HepG2 (cell line): ENCODE results near the gene CDK6.

ENCODE experiments used
- ATF7-NPFF ChIP-seq: sonication (generic); formaldehyde crosslinking; IDR thresholded peaks from 2 replicates; pipeline ENCODE4 v1.8.1; 2023; ENCODE audit warnings: mild to moderate bottlenecking, low read depth, missing genetic modification reagents, moderate library complexity
- CTCF ChIP-seq: sonication (generic); formaldehyde crosslinking; IDR thresholded peaks from 2 replicates; pipeline ENCODE4 v1.5.0; 2020; ENCODE audit warnings: mild to moderate bottlenecking, missing genetic modification reagents, moderate library complexity
- HMGXB4 ChIP-seq, 2 experiments: sonication (generic) in 1 of 2; formaldehyde crosslinking in 1 of 2; IDR thresholded peaks; 2 replicates each; pipeline versions ENCODE4 v1.4.0 to v1.6.1; 2018 to 2020; ENCODE audit warnings: missing genetic modification reagents in 2 of 2, borderline replicate concordance in 1 of 2, low read depth in 1 of 2, mild to moderate bottlenecking in 1 of 2, missing biosample characterization in 1 of 2
- HNF4G ChIP-seq, 2 experiments: sonication (generic) in 1 of 2; formaldehyde crosslinking in 1 of 2; IDR thresholded peaks; 2 replicates each; pipeline versions ENCODE4 v1.4.0 to v1.6.1; 2011 to 2020; ENCODE audit warnings: borderline replicate concordance in 2 of 2, low read depth in 2 of 2, mild to moderate bottlenecking in 2 of 2, low read length in 1 of 2, missing genetic modification reagents in 1 of 2, moderate library complexity in 1 of 2
- JUNB ChIP-seq: sonication (generic); formaldehyde crosslinking; IDR thresholded peaks from 2 replicates; pipeline ENCODE4 v1.8.0; 2022; ENCODE audit warnings: missing genetic modification reagents, mild to moderate bottlenecking, borderline replicate concordance
- POLR2A ChIP-seq, 2 experiments: IDR thresholded peaks; 2 replicates each; pipeline ENCODE4 v1.6.1; 2011; ENCODE audit warnings: low read depth in 2 of 2, low read length in 2 of 2, mild to moderate bottlenecking in 1 of 2, moderate library complexity in 1 of 2; ENCODE audit not compliant: insufficient read depth in 1 of 2
- SMAD3 ChIP-seq: sonication (generic); formaldehyde crosslinking; IDR thresholded peaks from 2 replicates; pipeline ENCODE4 v1.4.0; 2020; ENCODE audit warnings: missing genetic modification reagents
- TBP ChIP-seq: sonication (generic); formaldehyde crosslinking; IDR thresholded peaks from 2 replicates; pipeline ENCODE4 v1.5.0; 2020; ENCODE audit warnings: missing genetic modification reagents
- ZBTB26 ChIP-seq: IDR thresholded peaks from 2 replicates; pipeline ENCODE4 v1.6.1; 2016; ENCODE audit warnings: missing compliant biosample characterization, missing genetic modification reagents, borderline replicate concordance
- ZNF639 ChIP-seq: conservative IDR thresholded peaks from 2 replicates; pipeline ENCODE4 v1.6.1; 2018; ENCODE audit warnings: missing genetic modification reagents

- TF ChIP-seq ATF7-NPFF (CRISPR knock-in tag) (no peak), POLR2A (IDR thresholded peaks at IDR 0.05; ENCODE audit: insufficient read depth in 1 of 2, low read depth in 2 of 2, low read length in 2 of 2) (no peak), ZNF639 (CRISPR knock-in tag) (no peak), CTCF (CRISPR knock-in tag) (no peak), SMAD3 (CRISPR knock-in tag) (no peak), HMGXB4 (CRISPR knock-in tag; IDR thresholded peaks at IDR 0.05; ENCODE audit: borderline replicate concordance in 1 of 2, low read depth in 1 of 2) (no peak), TBP (no peak), HNF4G (IDR thresholded peaks at IDR 0.05; ENCODE audit: borderline replicate concordance, low read depth, low read length) (no peak), HNF4G (CRISPR knock-in tag; IDR thresholded peaks at IDR 0.05; ENCODE audit: borderline replicate concordance, low read depth) (no peak), ZBTB26 (no peak), JUNB (CRISPR knock-in tag) (no peak)
Observed at GRCh38 chr7:92763636-92764423, 72.5 kb downstream of the CDK6 start.
